Hypothalamus (tissue), 51 donors: Measurements from ENCODE around the gene UGT1A9.
"Not testable (repeated sequence)": the region's sequence is repeated elsewhere in the genome, so short reads cannot be mapped to it uniquely, and the experiment has no call there.

ENCODE experiments used
- DNase-seq, 51 donors: peaks; one replicate each; lab custom pipeline; 2025; lab: John Stamatoyannopoulos, UW

UGT1A9 gene

DNA sequence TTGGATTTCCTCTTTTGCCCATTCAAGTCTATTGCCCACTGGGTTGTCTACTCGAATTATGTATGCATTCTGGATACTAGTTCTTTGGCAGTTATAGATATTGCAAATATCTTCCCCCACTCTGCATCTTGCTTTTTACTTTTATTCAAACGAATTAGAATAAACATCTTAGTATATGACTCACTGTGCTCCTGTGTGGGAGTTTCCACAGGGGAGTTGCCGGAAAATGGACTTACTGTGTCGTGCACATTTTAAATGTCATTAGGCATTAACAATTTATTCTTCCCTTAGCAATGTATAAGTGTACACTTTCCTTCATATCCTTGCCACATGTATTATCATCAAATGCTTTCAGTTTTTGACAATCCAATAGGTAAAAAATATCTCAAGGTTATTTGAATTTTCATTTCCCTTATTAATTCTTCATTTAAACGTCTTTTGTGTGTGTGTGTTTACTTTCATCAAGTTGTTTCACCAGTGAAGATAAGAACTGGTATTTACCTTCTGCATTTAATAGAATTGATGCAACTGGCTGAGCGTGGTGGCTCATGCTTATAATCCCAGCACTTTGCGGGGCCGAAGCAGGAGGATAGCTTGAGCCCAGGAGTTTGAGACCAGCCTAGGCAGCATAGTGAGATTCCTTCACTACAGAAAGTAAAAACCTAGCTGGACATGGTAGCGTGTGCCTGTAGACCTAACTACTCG lies 36.4 kb downstream of the UGT1A9 start:
- DNase-seq: no peak

DNA sequence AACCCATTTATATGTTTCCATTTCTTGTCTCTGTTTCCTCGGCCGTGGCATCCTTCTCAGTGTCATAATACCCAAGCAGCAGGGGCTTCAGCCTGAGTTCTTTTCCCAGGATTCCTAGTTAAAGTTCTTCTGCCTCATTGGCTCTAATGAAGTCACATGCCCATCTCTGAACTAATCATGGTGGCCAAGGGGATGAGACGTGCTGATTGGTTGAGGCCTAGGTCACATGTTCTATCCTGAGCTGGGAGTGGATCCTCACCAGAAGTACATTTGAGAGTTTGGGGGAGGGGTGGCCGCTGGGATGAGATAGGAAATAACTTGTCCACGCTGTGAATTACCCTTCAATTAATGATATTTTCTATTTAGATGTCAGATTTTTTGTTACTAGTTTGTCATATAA lies 37.2 kb downstream of the UGT1A9 start:
- DNase-seq: no peak

DNA sequence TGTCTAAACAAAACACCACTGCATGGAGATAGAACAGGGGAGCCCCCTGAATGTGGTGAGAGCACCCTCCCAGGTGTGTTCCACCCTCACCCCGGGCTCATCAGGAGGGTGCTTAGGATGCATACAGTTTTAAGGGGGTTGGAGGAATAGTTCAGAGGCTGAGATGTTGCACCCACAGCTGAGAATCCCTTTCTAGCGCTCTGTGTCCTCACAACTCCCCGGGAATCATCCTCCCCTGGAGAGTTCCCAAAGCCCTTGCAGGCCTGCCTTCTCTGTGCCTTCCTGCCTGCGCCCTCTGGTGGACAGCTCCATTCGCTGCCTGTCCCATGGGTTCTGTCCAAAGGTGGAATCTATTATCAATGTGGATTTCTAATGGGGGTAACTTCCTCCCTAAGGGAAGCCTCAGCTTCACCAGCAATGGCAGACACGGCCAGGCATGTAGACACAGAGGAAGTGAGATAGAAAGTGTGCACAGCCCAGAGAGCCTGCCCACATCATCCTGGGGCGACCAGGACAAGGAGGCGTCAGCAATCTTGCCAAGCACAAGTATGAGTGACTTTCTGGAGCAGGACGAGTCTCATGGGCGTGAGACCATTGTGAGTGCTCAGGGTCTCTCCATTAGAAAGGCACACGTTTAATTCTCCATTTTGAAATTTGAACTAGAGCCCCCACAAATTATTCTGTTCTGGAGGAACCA lies 39.8 kb downstream of the UGT1A9 start:
- peak in 41 of 51 donors; percentile 2 to 78 (median 42) for DNase-seq

DNA sequence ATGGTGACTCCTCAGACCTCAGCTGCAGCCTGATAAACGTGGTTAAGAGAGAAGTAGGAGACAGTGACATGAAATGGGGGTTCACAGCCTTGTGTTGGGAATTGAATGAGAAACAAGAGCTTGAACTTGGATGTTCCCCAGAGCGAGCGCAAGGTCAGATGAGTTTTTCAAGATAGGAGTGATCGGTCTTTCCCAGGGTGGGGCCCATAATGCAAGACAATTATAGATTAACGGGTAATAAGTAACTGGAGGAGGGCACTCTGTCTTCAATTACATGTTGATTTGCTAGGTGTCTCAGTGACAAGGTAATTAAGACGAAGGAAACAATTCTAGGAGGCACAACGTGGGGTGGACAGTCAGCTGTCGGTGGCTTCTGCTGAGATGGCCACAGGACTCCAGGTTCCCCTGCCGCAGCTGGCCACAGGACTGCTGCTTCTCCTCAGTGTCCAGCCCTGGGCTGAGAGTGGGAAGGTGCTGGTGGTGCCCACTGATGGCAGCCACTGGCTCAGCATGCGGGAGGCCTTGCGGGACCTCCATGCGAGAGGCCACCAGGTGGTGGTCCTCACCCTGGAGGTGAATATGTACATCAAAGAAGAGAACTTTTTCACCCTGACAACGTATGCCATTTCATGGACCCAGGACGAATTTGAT lies 41.0 kb downstream of the UGT1A9 start, which contains the start of gene UGT1A5:
Gene UGT1A5 (plus strand): TSS at position 297 of the 651 bp plus-strand sequence. CDS start 85 bp downstream, at position 382.
- no peak for DNase-seq

DNA sequence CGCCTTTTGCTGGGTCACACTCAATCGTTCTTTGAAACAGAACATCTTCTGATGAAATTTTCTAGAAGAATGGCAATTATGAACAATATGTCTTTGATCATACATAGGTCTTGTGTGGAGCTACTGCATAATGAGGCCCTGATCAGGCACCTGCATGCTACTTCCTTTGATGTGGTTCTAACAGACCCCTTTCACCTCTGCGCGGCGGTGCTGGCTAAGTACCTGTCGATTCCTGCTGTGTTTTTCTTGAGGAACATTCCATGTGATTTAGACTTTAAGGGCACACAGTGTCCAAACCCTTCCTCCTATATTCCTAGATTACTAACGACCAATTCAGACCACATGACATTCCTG lies 41.5 kb downstream of the UGT1A9 start:
- DNase-seq: no peak

DNA sequence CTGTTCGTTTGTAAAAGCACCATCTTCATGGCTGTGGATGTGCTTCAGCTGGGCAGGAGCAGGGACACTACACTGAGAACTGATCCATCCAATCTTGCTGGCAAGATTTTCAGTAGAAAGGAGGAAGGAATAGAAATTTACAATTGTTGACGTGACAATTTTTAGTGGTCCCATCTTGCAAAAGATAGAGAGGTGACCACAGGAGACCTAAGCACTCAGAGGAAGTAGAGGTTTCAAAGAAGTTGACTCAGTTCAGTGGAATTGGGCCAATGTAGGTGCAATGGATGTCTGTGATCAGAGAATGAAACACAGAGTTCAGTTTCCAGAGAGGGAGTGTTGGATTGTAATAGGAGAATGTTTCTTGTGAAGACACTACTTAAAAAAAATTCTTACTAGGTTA lies 42.4 kb downstream of the UGT1A9 start:
- no peak for DNase-seq

DNA sequence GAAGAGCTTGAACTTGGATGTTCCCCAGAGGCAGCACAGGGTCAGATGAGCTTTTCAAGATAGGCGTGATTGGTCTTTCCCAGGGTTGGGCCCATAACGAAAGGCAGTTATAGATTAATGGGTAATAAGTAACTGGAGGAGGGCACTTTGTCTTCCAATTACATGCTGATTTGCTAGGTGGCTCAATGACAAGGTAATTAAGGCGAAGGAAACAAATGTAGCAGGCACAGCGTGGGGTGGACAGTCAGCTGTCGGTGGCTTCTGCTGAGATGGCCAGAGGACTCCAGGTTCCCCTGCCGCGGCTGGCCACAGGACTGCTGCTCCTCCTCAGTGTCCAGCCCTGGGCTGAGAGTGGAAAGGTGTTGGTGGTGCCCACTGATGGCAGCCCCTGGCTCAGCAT lies 46.9 kb downstream of the UGT1A9 start, which contains the start of gene UGT1A4:
Gene UGT1A4 (plus strand): TSS at position 185 of the 400 bp plus-strand sequence. CDS start 85 bp downstream, at position 270.
- no peak for DNase-seq

DNA sequence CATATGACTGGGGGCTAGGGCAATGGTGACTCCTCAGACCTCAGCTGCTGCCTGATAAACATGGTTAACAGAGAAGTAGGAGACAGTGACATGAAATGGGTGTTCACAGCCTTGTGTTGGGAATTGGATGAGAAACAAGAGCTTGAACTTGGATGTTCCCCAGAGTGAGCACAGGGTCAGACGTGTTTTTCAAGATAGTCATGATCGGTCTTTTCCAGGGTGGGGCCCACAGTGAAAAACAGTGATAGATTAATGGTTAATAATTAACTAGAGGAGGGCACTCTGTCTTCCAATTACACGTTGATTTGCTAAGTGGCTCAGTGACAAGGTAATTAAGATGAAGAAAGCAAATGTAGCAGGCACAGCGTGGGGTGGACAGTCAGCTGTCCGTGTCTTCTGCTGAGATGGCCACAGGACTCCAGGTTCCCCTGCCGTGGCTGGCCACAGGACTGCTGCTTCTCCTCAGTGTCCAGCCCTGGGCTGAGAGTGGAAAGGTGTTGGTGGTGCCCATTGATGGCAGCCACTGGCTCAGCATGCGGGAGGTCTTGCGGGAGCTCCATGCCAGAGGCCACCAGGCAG lies 57.1 kb downstream of the UGT1A9 start, which contains the start of gene UGT1A3:
Gene UGT1A3 (plus strand): TSS at position 320 of the 579 bp plus-strand sequence. CDS start 85 bp downstream, at position 405.
- no peak for DNase-seq

DNA sequence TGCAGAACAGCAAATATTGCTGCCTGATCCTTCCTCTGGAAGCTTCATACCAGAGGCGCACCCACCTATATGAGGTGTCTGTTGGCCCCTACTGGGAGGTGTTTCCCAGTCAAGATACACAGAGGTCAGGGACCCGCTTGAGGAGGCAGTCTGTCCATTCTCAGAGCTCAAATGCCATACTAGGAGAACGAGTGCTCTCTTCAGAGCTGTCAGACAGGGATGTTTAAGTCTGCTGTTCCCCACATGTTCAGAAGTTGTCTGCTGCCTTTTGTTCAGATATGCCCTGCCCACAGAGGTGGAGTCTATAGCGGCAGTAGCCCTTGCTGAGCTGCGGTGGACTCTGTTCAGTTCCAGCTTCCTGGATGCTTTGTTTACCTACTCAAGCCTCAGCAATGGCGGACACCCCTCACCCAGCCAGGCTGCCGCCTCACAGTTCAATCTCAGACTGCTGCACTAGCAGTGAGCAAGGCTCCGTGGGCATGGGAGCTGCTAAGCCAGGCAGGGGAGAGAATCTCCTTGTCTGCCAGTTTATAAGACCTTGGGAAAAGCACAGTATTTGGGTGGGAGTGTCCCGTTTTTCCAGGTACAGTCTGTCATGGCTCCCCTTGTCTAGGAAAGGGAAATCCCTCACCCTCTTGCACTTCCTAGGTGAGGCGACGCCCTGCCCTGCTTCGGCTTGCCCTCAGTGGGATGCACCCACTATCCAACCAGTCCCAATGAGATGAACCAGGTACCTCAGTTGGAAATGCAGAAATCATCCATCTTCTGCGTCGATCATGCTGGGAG lies 65.4 kb downstream of the UGT1A9 start:
- not testable (repeated sequence) for DNase-seq

DNA sequence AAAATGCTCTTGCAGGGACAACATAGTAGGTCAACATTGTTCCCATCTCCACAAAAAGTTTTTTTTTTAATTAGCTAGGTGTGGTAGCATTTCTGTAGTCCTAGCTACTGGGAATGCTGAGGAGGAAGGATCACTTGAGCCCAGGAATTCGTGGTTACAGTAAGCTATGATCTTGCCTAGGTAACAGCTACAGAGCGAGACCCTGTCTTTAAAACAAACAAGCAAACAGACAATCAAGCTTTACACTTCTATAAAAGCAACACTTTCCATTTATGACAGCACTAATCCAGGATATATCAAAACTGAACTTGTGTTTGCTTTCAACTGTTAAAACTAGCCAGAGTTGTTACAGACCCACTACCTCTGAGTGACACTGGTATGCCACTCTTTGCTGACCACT lies 69.2 kb downstream of the UGT1A9 start:
- no peak for DNase-seq

DNA sequence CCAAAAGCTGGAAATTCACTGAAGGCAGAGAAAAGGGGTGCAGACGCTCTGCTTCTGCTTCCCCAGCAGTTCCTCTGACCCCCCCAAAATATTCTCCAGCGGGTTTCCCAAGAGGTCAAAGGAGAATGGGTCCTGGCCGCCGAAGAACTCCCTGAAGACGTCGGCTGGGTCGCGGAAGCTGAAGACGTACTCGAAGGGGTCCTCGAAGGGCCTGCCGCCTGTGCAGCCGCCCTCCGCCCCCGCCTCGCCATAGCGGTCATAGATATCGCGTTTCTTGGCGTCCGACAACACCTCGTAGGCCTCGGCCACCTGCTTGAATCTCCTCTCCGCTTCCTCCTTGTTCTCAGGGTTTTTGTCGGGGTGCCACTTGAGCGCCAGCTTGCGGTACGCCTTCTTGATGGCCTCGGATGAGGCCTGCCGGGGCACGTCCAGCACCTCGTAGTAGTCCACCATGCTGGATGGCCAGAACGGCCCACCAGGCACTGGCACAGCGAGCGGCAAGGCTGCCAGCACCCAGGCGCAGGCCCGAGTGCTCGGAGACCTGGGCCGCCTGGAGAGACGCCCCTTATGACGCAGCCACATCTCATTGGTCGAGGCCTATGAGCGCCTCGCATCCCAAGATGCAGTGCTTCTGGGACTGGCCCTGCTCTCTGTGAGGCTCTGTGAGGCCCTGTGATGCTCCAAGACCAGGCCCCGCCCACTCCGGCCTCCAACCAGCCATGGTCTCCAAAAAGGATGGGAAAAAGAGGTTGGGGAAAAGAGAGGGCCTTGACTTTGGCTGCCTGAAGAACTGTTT lies 72.0 kb downstream of the UGT1A9 start:
- DNase-seq: no peak

DNA sequence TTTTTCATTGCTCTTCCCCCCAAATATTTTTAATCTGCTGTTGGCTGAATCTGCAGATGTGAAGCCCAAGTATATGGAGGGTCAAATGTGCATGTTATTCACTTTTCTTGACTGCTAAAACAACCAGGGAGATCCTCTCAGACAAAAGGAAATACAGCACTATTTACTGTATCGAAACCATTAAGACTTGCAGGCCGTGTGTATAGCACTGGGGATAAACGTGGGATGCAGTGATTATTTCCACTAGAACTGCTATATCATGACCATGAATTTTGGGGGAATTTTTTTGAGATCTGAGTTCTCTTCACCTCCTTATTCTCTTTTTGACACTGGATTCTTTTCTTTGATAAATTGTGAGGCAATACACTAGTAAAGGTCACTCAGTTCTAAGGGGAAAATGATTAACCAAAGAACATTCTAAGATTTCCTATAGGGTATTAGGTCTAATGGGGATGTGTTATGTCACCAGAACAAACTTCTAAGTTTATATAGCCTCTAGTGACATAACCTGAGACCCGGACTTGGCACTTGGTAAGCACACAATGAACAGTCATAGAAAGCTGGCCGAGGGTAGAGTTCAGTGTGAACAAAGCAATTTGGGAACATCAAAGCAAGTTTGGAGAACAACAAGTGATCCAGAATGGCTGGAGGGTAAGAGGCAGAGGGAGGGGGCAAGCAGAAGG lies 73.5 kb downstream of the UGT1A9 start:
- DNase-seq: no peak

DNA sequence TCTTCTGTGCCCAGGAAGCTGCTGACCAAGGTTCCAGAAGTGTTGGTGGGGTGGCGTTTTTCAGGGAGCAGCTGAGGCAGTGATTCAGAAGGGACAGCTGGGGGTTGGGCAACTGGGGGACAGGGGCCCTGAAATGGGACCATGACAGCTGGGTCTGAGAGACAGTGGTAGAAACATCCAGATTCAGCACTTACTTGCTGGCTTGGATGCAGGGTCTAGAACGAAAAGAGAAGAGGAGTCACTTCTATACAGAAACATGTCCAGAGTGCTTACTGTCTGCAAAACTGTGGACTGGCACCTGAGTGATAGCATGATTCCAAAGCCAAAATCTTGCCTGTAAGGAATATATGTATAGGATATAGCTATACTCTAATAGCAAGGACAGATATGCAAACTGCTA lies 74.1 kb downstream of the UGT1A9 start:
- not testable (repeated sequence) for DNase-seq

DNA sequence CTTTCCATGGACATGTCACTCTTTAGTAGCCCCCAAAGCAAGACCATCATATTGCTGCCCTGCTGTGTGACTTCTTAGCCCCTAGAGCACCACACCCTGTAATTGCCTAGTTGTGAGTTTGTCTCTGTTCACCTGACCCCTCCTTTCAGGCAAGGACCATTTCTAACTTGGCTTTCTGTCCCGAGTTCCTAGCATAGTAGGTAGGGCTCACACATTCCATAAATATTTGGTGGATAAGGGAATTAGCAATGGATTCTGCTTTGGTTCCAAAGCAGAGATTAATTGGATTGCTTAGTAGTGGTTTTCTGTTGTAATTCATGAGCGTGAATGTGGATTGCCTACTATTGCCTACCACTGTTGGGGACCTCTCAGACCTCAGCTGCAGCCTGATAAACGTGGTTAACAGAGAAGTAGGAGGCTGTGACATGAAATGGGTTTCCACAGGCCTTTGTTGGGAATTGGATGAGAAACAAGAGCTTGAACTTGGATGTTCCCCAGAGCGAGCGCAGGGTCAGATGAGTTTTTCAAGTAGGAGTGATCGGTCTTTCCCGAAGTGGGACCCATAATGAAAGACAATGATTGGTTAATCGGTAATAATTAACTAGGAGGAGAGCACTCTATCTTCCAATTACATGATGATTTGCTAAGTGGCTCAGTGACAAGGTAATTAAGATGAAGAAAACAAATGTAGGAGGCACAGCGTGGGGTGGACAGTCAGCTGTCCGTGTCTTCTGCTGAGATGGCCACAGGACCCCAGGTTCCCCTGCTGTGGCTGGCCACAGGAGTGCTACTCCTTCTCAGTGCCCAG lies 75.0 kb downstream of the UGT1A9 start:
- DNase-seq: no peak

DNA sequence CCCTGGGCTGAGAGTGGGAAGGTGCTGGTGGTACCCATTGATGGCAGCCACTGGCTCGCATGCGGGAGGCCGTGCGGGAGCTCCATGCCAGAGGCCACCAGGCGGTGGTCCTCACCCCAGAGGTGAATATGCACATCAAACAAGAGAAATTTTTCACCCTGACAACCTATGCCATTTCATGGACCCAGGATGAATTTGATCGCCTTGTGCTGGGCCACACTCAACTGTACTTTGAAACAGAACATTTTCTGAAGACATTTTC lies 75.5 kb downstream of the UGT1A9 start:
- DNase-seq: no peak

DNA sequence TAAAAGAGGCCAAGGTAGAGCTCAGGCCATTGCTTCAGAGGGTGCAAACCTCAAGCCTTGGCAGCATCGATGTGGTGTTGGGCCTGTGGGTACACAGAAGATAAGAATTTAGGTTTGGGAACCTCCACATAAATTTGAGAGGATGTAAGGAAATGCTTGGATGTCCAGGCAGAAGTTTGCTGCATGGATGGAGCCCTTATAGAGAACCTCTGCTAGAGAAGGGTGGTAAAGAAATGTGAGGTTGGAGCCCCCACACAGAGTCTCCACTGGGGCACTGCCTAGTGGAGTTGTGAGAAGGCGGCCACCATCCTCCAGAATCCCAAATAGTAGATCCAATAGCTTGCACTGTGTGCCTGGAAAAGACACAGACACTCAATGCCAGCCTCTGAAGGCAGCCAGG lies 79.0 kb downstream of the UGT1A9 start:
- DNase-seq: not testable (repeated sequence)

DNA sequence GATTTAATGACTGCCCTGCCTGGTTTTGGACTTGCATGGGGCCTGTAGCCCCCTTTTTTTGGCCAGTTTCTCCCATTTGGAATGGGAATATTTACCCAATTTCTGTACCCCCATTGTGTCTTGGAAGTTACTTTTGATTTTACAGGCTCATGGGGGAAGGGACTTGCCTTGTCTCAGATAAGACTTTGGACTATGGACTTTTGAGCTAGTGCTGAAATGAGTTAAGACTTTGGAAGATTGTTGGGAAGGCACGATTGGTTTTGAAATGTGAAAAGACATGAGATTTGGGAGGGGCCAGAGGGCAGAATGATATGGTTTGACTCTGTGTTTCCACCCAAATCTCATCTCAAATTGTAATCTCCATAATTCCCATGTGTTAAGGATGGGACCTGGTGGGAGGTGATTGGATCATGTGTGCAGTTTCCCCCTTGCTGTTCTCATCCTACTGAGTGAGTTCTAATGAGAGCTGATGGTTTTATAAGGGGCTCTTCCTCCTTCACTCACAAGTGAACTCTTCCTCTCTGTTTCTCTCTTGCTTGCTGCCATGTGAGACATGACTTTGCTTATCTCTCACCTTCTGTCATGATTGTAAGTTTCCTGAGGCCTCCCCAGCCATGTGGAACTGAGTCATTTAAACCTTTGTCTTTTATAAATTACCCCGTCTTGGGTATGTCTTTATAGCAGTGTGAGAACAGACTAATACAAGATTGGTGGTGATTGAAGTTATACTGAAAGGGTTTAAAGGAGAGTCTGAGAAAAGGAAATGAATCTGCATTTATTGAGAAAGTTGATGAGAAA lies 79.7 kb downstream of the UGT1A9 start:
- not testable (repeated sequence) for DNase-seq
